ENCODE measurements around the gene GZF1. TPM values are rescaled to one million over a fixed set of nuclear protein-coding genes. Genes with fewer than 3 reads are reported as not detected.

The GZF1 gene
- total RNA-seq, 4 donors from 2014 or later = 16.3 to 37.2 (median 20.3) TPM

DNA sequence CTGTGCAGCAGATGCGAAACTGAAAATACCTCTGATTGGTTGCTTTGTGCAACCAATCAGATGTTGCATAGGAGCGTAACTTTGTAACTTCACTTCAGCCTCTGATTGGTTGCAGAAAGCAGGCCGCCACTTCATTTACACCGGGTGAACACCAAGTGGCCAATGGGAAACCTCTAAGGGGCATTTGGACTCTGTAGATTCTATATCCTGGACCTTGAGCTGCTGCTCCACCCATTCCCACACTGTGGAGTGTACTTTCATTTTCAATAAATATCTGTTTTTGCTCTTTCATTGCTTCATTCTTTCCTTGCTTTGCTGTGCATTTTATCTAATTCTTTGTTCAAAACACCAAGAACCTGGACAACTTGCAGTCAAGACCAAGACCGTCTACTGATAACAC is 25.5 kb upstream of the GZF1 start:
- H3K9me3 ChIP-seq = no peaks in the 10 kb centered on the region
- no peak overlapping the region for H3K4me3 ChIP-seq
- H3K27me3 ChIP-seq = no peaks in the 10 kb centered on the region
- no peak for TF ChIP-seq POLR2A (IDR thresholded peaks at IDR 0.05)
- TF ChIP-seq EP300 (IDR thresholded peaks at IDR 0.05) = no peak
- TF ChIP-seq, protein P1, sequence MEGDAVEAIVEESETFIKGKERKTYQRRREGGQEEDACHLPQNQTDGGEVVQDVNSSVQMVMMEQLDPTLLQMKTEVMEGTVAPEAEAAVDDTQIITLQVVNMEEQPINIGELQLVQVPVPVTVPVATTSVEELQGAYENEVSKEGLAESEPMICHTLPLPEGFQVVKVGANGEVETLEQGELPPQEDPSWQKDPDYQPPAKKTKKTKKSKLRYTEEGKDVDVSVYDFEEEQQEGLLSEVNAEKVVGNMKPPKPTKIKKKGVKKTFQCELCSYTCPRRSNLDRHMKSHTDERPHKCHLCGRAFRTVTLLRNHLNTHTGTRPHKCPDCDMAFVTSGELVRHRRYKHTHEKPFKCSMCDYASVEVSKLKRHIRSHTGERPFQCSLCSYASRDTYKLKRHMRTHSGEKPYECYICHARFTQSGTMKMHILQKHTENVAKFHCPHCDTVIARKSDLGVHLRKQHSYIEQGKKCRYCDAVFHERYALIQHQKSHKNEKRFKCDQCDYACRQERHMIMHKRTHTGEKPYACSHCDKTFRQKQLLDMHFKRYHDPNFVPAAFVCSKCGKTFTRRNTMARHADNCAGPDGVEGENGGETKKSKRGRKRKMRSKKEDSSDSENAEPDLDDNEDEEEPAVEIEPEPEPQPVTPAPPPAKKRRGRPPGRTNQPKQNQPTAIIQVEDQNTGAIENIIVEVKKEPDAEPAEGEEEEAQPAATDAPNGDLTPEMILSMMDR (IDR thresholded peaks at IDR 0.05) = no peak
- 89 to 90% methylated on average over 5 of the region's 5 CpGs for WGBS, 2 donors
- H3K36me3 ChIP-seq = no peaks in the 10 kb centered on the region
- H3K27ac ChIP-seq = no peak overlapping the region
- DNase-seq (ENCODE audit: low spot score in 2 of 2) = no peak
- peaks cover 0 to 9% (median 0%) of the 10 kb centered on the region in 4 donors for H3K4me1 ChIP-seq

DNA sequence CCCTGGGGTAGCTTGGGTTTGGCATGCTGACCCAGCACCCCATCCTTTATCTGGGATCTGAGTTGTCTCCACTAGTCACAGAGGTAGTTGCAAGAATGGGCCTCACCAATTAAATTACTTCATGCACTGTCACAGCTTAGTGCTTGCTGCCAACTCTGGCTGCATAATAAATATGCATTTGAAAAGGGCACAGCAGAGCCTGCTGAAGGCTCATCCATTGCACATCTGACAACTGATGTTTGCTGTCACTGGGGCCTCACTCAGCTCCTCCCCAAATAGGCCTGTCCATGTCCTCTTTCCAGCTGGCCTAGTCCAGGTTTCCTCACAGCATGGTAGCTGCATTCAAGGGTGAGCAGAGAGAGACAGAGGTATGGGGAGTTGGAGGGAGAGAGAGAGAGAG is 24.7 kb upstream of the GZF1 start:
- TF ChIP-seq EP300 (IDR thresholded peaks at IDR 0.05) = no peak
- TF ChIP-seq POLR2A (IDR thresholded peaks at IDR 0.05) = no peak
- TF ChIP-seq, protein P1 (IDR thresholded peaks at IDR 0.05) = no peak
- no peak for DNase-seq (ENCODE audit: low spot score in 2 of 2)
- Histone ChIP-seq H3K4me1 (peaks cover 0 to 9% (median 0%) of the 10 kb centered on the region in 4 donors), H3K9me3 (no peaks in the 10 kb centered on the region), H3K36me3 (no peaks in the 10 kb centered on the region), H3K27me3 (no peaks in the 10 kb centered on the region), H3K4me3 (no peak overlapping the region), H3K27ac (no peak overlapping the region)

DNA sequence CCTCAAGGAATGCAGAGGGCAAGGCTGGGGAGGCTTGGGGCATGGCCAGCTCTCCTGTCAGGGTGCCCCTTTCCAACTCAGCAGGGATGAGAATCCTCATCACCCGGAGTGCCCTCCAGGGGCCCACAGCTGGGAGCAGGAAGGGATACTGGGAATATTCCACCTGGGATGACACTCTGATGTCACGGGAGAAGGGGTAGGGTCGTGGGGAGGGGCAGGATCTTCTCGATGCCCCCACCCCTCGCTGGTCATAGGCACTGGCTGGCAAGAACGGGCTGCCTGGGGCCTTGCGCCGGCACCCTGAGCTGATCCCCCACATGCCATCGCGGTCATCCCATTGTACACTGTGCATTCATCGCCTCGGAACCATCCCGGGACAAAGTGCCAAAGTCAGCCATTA is 22.0 kb upstream of the GZF1 start:
- Histone ChIP-seq H3K9me3 (no peaks in the 10 kb centered on the region), H3K27ac (no peak overlapping the region), H3K27me3 (no peaks in the 10 kb centered on the region), H3K4me1 (peaks cover 0 to 9% (median 0%) of the 10 kb centered on the region in 4 donors), H3K4me3 (no peak overlapping the region), H3K36me3 (no peaks in the 10 kb centered on the region)
- no peak for TF ChIP-seq POLR2A (IDR thresholded peaks at IDR 0.05)
- DNase-seq (ENCODE audit: low spot score in 2 of 2) = no peak
- WGBS, 2 donors = 67 to 70% methylated on average over 11 to 13 of the region's 13 CpGs

DNA sequence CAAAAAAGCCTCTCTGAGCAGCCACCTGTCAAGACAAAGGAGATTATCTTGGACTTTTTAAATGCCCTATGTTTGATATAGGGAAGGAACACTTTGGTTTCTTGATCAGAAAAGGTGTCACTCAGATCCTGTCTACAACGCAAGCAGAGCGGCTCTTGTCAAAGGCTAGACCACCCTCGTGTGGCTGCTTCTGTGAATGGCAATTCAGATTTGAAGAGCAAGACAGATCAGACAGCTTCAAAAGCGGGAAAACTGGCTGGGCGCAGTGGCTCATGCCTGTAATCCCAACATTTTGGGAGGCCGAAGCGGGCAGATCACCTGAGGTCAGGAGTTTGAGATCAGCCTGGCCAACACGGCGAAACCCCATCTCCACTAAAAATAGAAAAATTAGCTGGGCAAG is 21.5 kb upstream of the GZF1 start:
- H3K4me3 ChIP-seq = no peak overlapping the region
- 31 to 38% methylated on average over 9 of the region's 9 CpGs for WGBS, 2 donors
- no peak overlapping the region for H3K27ac ChIP-seq
- H3K9me3 ChIP-seq = no peaks in the 10 kb centered on the region
- H3K36me3 ChIP-seq = no peaks in the 10 kb centered on the region
- DNase-seq (ENCODE audit: low spot score in 2 of 2) = peak; percentile 68 to 87
- TF ChIP-seq, protein P1 (IDR thresholded peaks at IDR 0.05) = peak; percentile 32 to 86 (median 72)
- TF ChIP-seq EP300 (IDR thresholded peaks at IDR 0.05) = no peak
- TF ChIP-seq POLR2A (IDR thresholded peaks at IDR 0.05) = no peak
- no peaks in the 10 kb centered on the region for H3K27me3 ChIP-seq
- H3K4me1 ChIP-seq = peaks cover 0 to 9% (median 0%) of the 10 kb centered on the region in 4 donors

DNA sequence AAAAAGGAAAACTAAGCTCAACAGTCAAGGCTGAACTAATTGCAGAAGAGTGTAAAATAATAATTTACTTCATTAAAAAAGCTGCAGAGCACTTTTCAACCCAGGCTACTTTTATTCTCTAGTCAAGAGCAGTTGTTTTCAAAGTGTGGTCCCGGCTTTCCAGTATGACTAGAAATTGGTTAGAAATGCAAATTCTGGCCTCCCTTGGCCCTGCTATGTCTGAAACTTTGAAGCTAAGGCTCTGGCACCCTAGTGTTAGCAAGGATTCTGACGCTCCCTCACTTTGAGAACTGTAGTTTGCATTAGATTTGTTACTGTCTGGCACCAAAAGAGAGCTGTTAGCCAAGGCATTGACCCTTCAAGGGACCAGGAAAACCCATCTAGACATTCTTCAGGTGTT is 20.9 kb upstream of the GZF1 start:
- H3K9me3 ChIP-seq = no peaks in the 10 kb centered on the region
- 62 to 83% methylated on average over 2 of the region's 2 CpGs for WGBS, 2 donors
- no peaks in the 10 kb centered on the region for H3K27me3 ChIP-seq
- no peak for DNase-seq (ENCODE audit: low spot score in 2 of 2)
- no peak overlapping the region for H3K4me3 ChIP-seq
- no peaks in the 10 kb centered on the region for H3K36me3 ChIP-seq
- peaks cover 0 to 9% (median 0%) of the 10 kb centered on the region in 4 donors for H3K4me1 ChIP-seq
- no peak for TF ChIP-seq POLR2A (IDR thresholded peaks at IDR 0.05)
- TF ChIP-seq, protein P1 (IDR thresholded peaks at IDR 0.05) = no peak
- TF ChIP-seq EP300 (IDR thresholded peaks at IDR 0.05) = no peak
- H3K27ac ChIP-seq = no peak overlapping the region

DNA sequence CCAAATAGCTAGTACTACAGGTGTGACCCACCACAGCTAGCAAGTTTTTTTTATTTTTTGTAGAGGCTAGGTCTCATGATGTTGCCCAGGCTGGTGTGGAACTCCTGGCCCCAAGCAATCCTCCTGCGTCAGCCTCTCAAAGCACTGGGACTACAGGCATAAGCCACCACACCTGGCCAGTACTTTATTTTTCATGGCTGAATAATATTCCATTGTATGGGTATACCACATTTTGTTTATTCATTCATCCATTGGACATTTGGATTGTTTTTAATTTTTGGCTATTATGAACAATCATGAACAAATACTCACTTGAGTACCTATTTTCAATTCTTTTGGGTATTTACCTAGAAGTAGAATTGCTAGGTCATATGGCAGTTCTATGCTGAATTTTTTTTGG is 18.4 kb upstream of the GZF1 start:
- H3K9me3 ChIP-seq = no peaks in the 10 kb centered on the region
- no peaks in the 10 kb centered on the region for H3K36me3 ChIP-seq
- peaks cover 0 to 6% (median 0%) of the 10 kb centered on the region in 4 donors for H3K4me1 ChIP-seq
- 93 to 100% methylated on average over 1 of the region's 1 CpG for WGBS, 2 donors
- no peak overlapping the region for H3K4me3 ChIP-seq
- H3K27ac ChIP-seq = no peak overlapping the region
- no peaks in the 10 kb centered on the region for H3K27me3 ChIP-seq
- TF ChIP-seq, protein P1 (IDR thresholded peaks at IDR 0.05) = no peak
- no peak for TF ChIP-seq EP300 (IDR thresholded peaks at IDR 0.05)
- no peak for DNase-seq (ENCODE audit: low spot score in 2 of 2)
